OCI-M2 (cell line): ENCODE data around the gene RAC2.
"Not testable (repeated sequence)": the region's sequence is repeated elsewhere in the genome, so short reads cannot be mapped to it uniquely, and the experiment has no call there.

Experiments
- DNase-seq: peaks from one replicate; lab custom pipeline; 2025; ENCODE audit not compliant: unreplicated experiment; lab: John Stamatoyannopoulos, UW

RAC2 gene

DNA sequence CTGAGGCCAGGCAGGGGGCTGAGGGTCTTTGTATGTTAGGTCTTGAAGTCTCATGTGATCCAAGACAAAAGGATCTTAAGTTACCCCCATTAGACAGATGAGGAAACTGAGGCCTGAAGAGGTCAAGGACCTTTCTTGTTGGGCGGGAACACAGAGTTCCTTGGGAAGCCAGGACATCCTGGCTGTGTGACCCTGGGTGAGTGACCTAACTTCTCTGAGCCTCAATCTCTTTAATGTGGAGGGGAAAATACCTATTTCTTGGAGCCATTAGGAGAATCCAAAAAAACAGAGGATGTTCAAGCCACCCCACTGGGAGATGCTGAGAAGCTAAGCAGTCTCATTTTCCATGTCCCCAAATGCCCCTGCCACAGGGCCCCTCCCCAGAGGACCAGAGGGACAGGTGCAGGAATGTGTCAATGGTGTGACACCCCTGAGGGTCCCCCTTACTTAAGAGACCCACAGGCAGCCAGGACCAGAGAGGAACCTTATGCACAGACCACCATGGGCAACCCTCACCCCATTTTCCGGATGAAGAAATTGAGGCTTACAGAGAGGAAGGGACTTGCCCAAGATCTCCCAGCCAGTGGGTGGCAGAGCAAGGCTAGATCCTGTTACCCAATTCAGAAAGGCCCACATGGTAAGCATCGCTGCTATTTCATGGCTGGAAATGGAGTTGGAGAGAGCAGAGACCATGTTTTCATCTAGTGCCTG is 8.0 kb downstream of the RAC2 start:
- no peak for DNase-seq

DNA sequence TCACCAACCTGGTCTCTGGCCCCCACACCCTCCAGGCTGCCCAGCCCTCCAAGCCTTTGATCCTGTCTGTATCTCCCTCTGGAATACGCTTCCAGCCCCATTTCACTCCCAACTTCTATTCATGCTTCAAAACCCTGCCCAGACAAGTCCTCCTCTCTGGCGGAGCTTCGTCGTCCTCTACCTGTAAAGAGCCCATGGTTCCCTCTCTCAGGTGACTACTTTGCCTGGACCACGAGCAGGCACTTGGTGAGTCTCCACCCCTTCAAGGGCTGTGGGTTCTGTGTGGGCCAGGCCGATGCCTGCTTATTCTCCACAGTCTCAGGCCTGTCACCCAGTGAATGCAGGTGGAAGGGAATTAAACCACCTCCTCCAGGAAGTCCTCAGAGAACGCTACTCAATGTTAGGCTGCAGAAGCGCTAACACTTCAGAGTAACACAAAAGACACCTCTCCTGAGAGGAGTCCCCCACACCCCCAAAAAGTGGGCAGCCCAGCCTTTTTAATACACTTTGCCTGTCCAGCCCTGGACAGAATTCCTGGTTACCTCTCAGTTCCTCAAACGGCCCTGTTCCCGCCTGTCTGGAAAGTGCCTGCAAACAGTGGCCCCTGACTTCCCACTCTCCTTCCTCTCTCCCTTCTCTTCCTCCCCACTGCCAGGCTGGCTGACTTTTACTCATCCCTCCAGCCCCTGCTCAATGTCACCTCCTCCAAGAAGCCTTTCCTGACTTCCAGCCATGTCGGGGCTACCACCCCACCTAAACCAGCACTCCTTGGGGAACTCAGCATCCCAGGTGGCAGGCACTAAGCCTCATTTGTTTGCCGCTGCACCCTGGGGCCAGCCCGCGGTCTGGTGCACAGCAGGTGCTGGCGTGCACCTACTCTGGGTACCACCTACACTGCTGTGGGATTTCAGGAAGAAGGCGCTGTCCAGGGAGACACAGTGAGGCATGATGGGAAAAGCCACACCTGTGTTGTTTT is 9.0 kb downstream of the RAC2 start:
- DNase-seq = no peak

- DNase-seq = no peak
Observed at GRCh38 chr22:37233751-37234631, 10.1 kb downstream of the RAC2 start.

DNA sequence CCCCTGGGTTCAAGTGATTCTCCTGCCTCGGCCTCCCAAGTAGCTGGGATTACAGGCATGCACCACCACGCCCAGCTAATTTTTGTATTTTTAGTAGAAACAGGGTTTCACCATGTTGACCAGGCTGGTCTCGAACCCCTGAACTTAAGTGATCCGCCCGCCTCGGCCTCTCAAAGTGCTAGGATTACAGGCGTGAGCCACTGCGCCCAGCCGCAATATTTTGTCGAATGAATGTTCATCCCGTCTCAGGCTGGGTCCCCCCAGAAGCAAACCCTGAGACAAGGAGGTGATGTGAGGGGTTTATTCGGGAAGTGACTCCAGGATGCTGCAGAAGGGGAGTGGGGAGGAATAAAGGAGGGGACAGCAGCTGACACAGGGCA is 10.7 kb downstream of the RAC2 start:
- not testable (repeated sequence) for DNase-seq

GRCh38 chr22:37232140-37232998 is 11.7 kb downstream of the RAC2 start:
- DNase-seq = no peak

GRCh38 chr22:37231406-37232139 is 12.5 kb downstream of the RAC2 start:
- no peak for DNase-seq

GRCh38 chr22:37230673-37231405 is 13.2 kb downstream of the RAC2 start:
- DNase-seq = no peak

- no peak for DNase-seq
Observed at GRCh38 chr22:37229805-37230672, 14.0 kb downstream of the RAC2 start.

- DNase-seq = no peak
Observed at GRCh38 chr22:37229012-37229804, 14.9 kb downstream of the RAC2 start.

DNA sequence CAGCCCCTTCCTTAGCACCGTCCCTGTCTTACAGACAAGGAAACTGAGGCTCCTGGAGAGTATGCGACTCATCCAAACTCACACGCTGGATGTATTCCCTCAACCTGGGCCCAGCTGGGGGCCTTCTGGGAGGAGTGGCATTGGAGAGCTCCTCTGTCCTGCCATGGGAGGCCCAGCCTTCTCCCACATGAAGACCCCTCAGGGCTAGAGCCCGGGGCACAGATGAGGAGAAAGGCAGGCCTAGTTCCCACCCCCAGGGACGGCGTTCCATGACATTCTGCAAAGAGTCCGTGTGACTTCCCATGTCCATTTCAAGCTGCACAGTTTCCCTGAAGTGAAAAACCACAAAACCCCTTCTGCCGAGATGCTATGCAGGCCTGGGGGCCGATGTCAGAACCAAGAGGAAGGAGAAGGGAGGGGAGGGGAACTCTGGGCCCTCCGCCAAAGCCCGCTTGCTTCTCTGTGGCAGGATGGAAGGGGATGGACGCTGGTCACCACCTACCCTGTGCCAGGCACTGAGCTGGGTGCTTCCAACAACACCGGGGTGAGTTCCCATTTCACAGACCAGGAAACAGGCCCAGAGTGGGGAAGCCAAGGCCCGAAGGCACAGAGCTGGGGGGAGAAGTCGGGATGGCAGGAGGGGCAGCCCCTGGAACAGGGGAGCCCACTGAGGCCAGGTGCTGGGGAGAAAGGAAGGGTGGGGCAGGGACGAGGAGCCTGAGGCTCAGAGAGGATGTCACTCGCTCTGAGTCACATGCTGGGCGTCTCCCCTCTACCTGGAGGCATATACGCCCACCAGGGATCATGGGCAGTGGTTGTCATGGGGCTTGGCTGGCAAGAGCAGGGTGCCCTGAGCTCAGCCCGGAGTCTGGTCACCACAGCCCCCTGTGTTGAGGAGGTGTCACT is 15.7 kb downstream of the RAC2 start:
- no peak for DNase-seq

- no peak for DNase-seq
Observed at GRCh38 chr22:37226514-37226913, 17.6 kb downstream of the RAC2 start.

GRCh38 chr22:37226087-37226486 is 18.0 kb downstream of the RAC2 start:
- no peak for DNase-seq

- no peak for DNase-seq
Observed at GRCh38 chr22:37225481-37225880, 18.6 kb downstream of the RAC2 start.

GRCh38 chr22:37224757-37225420 is 19.2 kb downstream of the RAC2 start:
- no peak for DNase-seq

DNA sequence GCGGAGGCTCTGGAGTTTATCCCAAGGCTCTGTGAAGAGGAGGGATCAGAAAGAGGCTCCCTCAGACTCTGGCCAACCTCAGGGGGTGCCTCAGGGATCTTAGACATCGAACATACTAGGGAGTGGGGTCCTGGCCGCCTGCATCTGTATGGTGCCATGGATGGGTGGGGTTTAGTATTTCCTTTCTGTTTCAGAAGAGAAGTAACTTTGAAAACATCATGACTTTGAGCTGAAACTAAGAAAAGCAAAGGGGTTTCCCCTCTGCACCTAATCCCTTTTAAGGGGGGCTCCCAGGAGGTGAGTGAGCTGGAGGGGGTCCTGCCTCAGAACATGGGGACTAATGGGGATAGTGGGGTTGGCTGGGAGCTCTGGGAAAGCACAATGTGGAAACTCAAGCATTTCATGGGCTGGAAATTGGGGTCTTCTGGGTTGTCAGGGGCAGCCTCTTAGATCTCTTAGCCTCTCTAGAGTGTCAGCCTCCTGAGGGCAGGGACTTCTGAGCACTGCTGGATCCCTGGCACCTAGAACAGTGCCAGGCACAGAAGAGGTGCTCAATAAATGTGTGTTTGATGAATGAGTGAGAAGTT is 20.0 kb downstream of the RAC2 start:
- DNase-seq = no peak
